HepG2 (cell line): ENCODE results near the gene ZNF433. TPM values are rescaled to one million over a fixed set of nuclear protein-coding genes. Genes with fewer than 3 reads are reported as not detected.

Source experiments
- ATAC-seq: fragments of 200-7000 bp; cut with Tn5 transposase; 3 replicates; pipeline ENCODE4 v1.9.1; 2020; ENCODE audit warnings: mild to moderate bottlenecking, moderate library complexity
- BruUV-seq: library from RNA; stranded (reverse); fragments of 400-500 nt; replicated peaks from 2 replicates; lab custom pipeline; 2021; lab: Mats Ljungman, UMichigan
- CTCF ChIA-PET: fragments of 300-600 bp; formaldehyde crosslinking; extraction: SDS; loops from one replicate; lab custom pipeline; 2021; ENCODE audit warnings: low total read pairs, inconsistent platforms, low intra/inter-chr PET ratio; lab: Yijun Ruan, JAX
- POLR2A ChIA-PET: fragments of 350-600 bp; sonication (Branson Sonifier 250); formaldehyde crosslinking; loops from one replicate; lab custom pipeline; 2020; ENCODE audit warnings: antibody characterized with exemption, inconsistent platforms; lab: Yijun Ruan, JAX
- DNase-seq: peaks from one replicate; pipeline ENCODE4 v3.0.0-alpha.2; 2015; ENCODE audit warnings: low spot score
- FAIRE-seq: peaks from 3 replicates; lab custom pipeline; 2011; peaks lifted over from hg19 to GRCh38; lab: Jason Lieb, UNC
- H2AFZ ChIP-seq: one replicate; pipeline ENCODE4 v1.6.1; 2011; ENCODE audit warnings: low read length, inconsistent platforms
- H3K27ac ChIP-seq: fragments of 300-600 bp; 3 replicates; pipeline ENCODE4 v1.8.0; 2011; ENCODE audit warnings: mixed run types, mild to moderate bottlenecking, mixed read lengths, low read length, inconsistent platforms; ENCODE audit not compliant: insufficient read depth; ENCODE audit errors: extremely low read length
- H3K27me3 ChIP-seq, 2 experiments: fragments of 200-600 bp in 1 of 2; 2 replicates in 1 of 2; 3 replicates in 1 of 2; pipeline versions ENCODE4 v1.6.0 to v1.8.0; 2011; ENCODE audit warnings: low read length in 2 of 2, mild to moderate bottlenecking in 2 of 2, moderate library complexity in 2 of 2, inconsistent platforms in 1 of 2; ENCODE audit not compliant: insufficient read depth in 2 of 2, control insufficient read depth in 1 of 2
- H3K36me3 ChIP-seq, 2 experiments: fragments of 200-600 bp in 1 of 2; replicated peaks in 1 of 2; 2 replicates in 1 of 2; 3 replicates in 1 of 2; pipeline versions ENCODE4 v1.5.1 to v1.8.0; 2011; ENCODE audit warnings: low read length in 2 of 2, inconsistent platforms in 1 of 2; ENCODE audit not compliant: insufficient read depth in 2 of 2, control insufficient read depth in 1 of 2
- H3K4me1 ChIP-seq: 2 replicates; pipeline ENCODE4 v1.5.1; 2012; ENCODE audit warnings: low read length, inconsistent platforms; ENCODE audit not compliant: insufficient read depth
- H3K4me2 ChIP-seq: 2 replicates; pipeline ENCODE4 v1.6.0; 2011; ENCODE audit warnings: low read depth, low read length, inconsistent platforms
- H3K4me3 ChIP-seq, 3 experiments: fragments of 200-600 bp in 1 of 3; sonication (generic), shearing (Covaris generic) in 1 of 3; replicated peaks in 1 of 3; 2 replicates each; pipeline ENCODE4 v1.5.1; 2011 to 2016; ENCODE audit warnings: low read length in 3 of 3, inconsistent platforms in 2 of 3, low read depth in 2 of 3, mild to moderate bottlenecking in 2 of 3, control low read depth in 1 of 3, mixed read lengths in 1 of 3; ENCODE audit not compliant: insufficient read depth in 1 of 3
- H3K79me2 ChIP-seq: one replicate; pipeline ENCODE4 v1.6.1; 2011; ENCODE audit warnings: low read length, inconsistent platforms; ENCODE audit not compliant: insufficient read depth
- H3K9ac ChIP-seq: 2 replicates; pipeline ENCODE4 v1.6.0; 2011; ENCODE audit warnings: mild to moderate bottlenecking, low read depth, low read length, inconsistent platforms; ENCODE audit not compliant: insufficient read depth
- H3K9me3 ChIP-seq: 2 replicates; pipeline ENCODE4 v1.5.1; 2012; ENCODE audit warnings: mild to moderate bottlenecking, low read length
- H4K20me1 ChIP-seq: 2 replicates; pipeline ENCODE4 v1.6.0; 2011; ENCODE audit warnings: inconsistent platforms, mild to moderate bottlenecking, low read length, moderate library complexity; ENCODE audit not compliant: insufficient read depth
- ATF3 ChIP-seq: sonication (generic); formaldehyde crosslinking; IDR thresholded peaks from 2 replicates; pipeline ENCODE4 v1.4.0; 2020; ENCODE audit warnings: missing genetic modification reagents
- CTCF ChIP-seq: sonication (generic); formaldehyde crosslinking; IDR thresholded peaks from 2 replicates; pipeline ENCODE4 v1.5.0; 2020; ENCODE audit warnings: mild to moderate bottlenecking, missing genetic modification reagents, moderate library complexity
- DNMT3B ChIP-seq: conservative IDR thresholded peaks from 2 replicates; pipeline ENCODE4 v1.6.1; 2016; ENCODE audit warnings: missing biosample characterization, control low read depth
- GABPA ChIP-seq, 2 experiments: IDR thresholded peaks; 2 replicates each; pipeline ENCODE4 v1.6.1; 2011 to 2016; ENCODE audit warnings: low read depth in 2 of 2, low read length in 1 of 2, missing biosample characterization in 1 of 2, missing genetic modification characterization in 1 of 2
- KLF16 ChIP-seq, 2 experiments: sonication (generic) in 1 of 2; formaldehyde crosslinking in 1 of 2; IDR thresholded peaks; 2 replicates each; pipeline versions ENCODE4 v1.6.1 to v1.8.0; 2016 to 2023; ENCODE audit warnings: missing genetic modification reagents in 2 of 2, missing compliant biosample characterization in 1 of 2
- KMT2A ChIP-seq: sonication (generic); formaldehyde crosslinking; IDR thresholded peaks from 2 replicates; pipeline ENCODE4 v1.4.0; 2020; ENCODE audit warnings: missing genetic modification reagents
- MTF2 ChIP-seq: sonication (generic); formaldehyde crosslinking; IDR thresholded peaks from 2 replicates; pipeline ENCODE4 v1.5.0; 2020; ENCODE audit warnings: missing genetic modification reagents, borderline replicate concordance
- MXD1 ChIP-seq: sonication (generic); formaldehyde crosslinking; IDR thresholded peaks from 2 replicates; pipeline ENCODE4 v1.4.0; 2020; ENCODE audit warnings: mild to moderate bottlenecking, missing genetic modification reagents
- PBX2 ChIP-seq: IDR thresholded peaks from 2 replicates; pipeline ENCODE4 v1.6.1; 2016; ENCODE audit warnings: control low read depth
- SRF ChIP-seq: IDR thresholded peaks from 2 replicates; pipeline ENCODE4 v1.6.1; 2011; ENCODE audit warnings: mild to moderate bottlenecking, low read depth, low read length, moderate library complexity
- TCF7 ChIP-seq: sonication (generic); IDR thresholded peaks from 2 replicates; pipeline ENCODE4 v1.6.1; 2016; ENCODE audit warnings: antibody characterized with exemption, low read depth
- ZFP36L2 ChIP-seq: sonication (generic); formaldehyde crosslinking; IDR thresholded peaks from 2 replicates; pipeline ENCODE4 v1.4.0; 2020; ENCODE audit warnings: missing genetic modification reagents
- ZFP41 ChIP-seq: sonication (generic); formaldehyde crosslinking; IDR thresholded peaks from 2 replicates; pipeline ENCODE4 v1.4.0; 2020; ENCODE audit warnings: mild to moderate bottlenecking, missing genetic modification reagents, borderline replicate concordance
- ZNF143 ChIP-seq: sonication (generic); formaldehyde crosslinking; IDR thresholded peaks from 2 replicates; pipeline ENCODE4 v1.4.0; 2020; ENCODE audit warnings: missing genetic modification reagents
- ZNF225 ChIP-seq: sonication (generic); formaldehyde crosslinking; IDR thresholded peaks from 2 replicates; pipeline ENCODE4 v1.4.0; 2020; ENCODE audit warnings: mild to moderate bottlenecking, missing genetic modification reagents
- ZNF709 ChIP-seq: sonication (generic); formaldehyde crosslinking; IDR thresholded peaks from 2 replicates; pipeline ENCODE4 v1.5.0; 2020; ENCODE audit warnings: mild to moderate bottlenecking, missing genetic modification reagents
- ZZZ3 ChIP-seq: sonication (generic); formaldehyde crosslinking; IDR thresholded peaks from 2 replicates; pipeline ENCODE4 v1.4.0; 2020; ENCODE audit warnings: missing genetic modification reagents, mild to moderate bottlenecking, borderline replicate concordance
- WGBS: methylation state at CpG from one replicate; pipeline ENCODE4 v1.1.6; 2017; ENCODE audit warnings: low lambda C conversion rate; 5-methylcytosine and 5-hydroxymethylcytosine counted together
- in situ Hi-C: cut with HindIII; loops from 2 replicates; pipeline ENCODE4 v1.10.0; 2017; ENCODE audit warnings: low pct_unique_long_range_greater_than_20kb; ENCODE audit not compliant: extremely low pct_ligation_motif_present
- intact Hi-C: fragments of 100-400 bp; cut with micrococcal nuclease; formaldehyde crosslinking; loops from one replicate; pipeline ENCODE4 v1.10.0; 2022; ENCODE audit not compliant: unreplicated experiment
- polyA plus RNA-seq, 8 experiments: library from polyadenylated mRNA; depleted of rRNA in 3 of 8; stranded (reverse) in 7 of 8; unstranded in 1 of 8; fragments of >200 nt; fragmentation: Illumina TruSeq in 4 of 8; extraction: Trizol in 4 of 8; gene quantifications; 2 replicates each; pipeline versions ENCODE4 v1.2.1 to v1.2.3, GENCODE V29; 2011 to 2016; ENCODE audit warnings: low read depth in 4 of 8, missing spikeins in 1 of 8, mixed read lengths in 1 of 8; ENCODE audit not compliant: insufficient read depth in 1 of 8
- total RNA-seq, 5 experiments: library from RNA; depleted of rRNA; stranded (reverse); fragments of >200 nt; fragmentation: Illumina TruSeq; extraction: Trizol; gene quantifications; 2 replicates each; pipeline ENCODE4 v1.2.3, GENCODE V29; 2016; ENCODE audit warnings: low read depth in 1 of 5

The ZNF433 gene
- total and polyA plus RNA-seq, 2 of the 13 experiments (the other 11 are each of a cell fraction or from before 2014, with no cell fraction given) = 1.8 to 4.9 TPM

GRCh38 chr19:11970174-11970573 is 65.3 kb downstream of the ZNF433 start (continued):
- TF ChIP-seq ZFP41 (CRISPR knock-in tag) = no peak
- TF ChIP-seq ZZZ3 (CRISPR knock-in tag) = no peak
- TF ChIP-seq ZFP36L2 (CRISPR knock-in tag) = no peak
- TF ChIP-seq, all 625 proteins: peak for 0

- H3K27me3 ChIP-seq = no peaks in the 10 kb centered on the region
- H3K4me1 ChIP-seq = peaks cover 18% of the 10 kb centered on the region
- H3K4me2 ChIP-seq = peak within 1 kb of the TSS; percentile 78
- H3K79me2 ChIP-seq = no peaks in the 10 kb centered on the region
- H3K9me3 ChIP-seq = no peaks in the 10 kb centered on the region
- peak; percentile 60 for DNase-seq
- WGBS = 43% methylated on average over 15 of the region's 47 CpGs
- H3K36me3 ChIP-seq = no peaks in the 10 kb centered on the region
- no peak within 1 kb of the TSS for H3K9ac ChIP-seq
- BruUV-seq = no TSS peak
- POLR2A ChIA-PET = interaction anchor here (1.6 kb wide), 1 partner anchor 41 kb away, joined by 10 read pairs; the partner anchor contains the start of gene ZNF700
- no peak within 1 kb of the TSS for H3K27ac ChIP-seq
- intact Hi-C loops = loop anchor here (1.0 to 2.0 kb wide), 2 partner anchors 24 to 176 kb away; partner anchors contain the start of gene ZNF20
- FAIRE-seq = no peak
- no peak within 1 kb of the TSS for H2AFZ ChIP-seq
- peak; percentile 88 for ATAC-seq
- peak within 1 kb of the TSS in 2 of 3 experiments; percentile 31 to 42; a peak in 3 of 6 replicates for H3K4me3 ChIP-seq
- H4K20me1 ChIP-seq = no peaks in the 10 kb centered on the region
- CTCF ChIA-PET = interaction anchor here (1.5 to 3.0 kb wide), 4 partner anchors 22 to 176 kb away, joined by 3 to 27 read pairs (median 8); no protein-coding TSS in a partner anchor
- in situ Hi-C loops = no loop called here
- TF ChIP-seq CTCF (CRISPR knock-in tag) (no peak), ZNF225 (CRISPR knock-in tag) (no peak), SRF (no peak), DNMT3B (CRISPR knock-in tag) (no peak), KMT2A (no peak), PBX2 (CRISPR knock-in tag) (peak; percentile 86), TCF7 (no peak), MTF2 (CRISPR knock-in tag) (no peak), ZNF709 (CRISPR knock-in tag) (no peak), MXD1 (CRISPR knock-in tag) (peak; percentile 21; the same call in 1 of the 2 replicates), ATF3 (CRISPR knock-in tag) (no peak), ZNF143 (CRISPR knock-in tag) (no peak), GABPA (IDR thresholded peaks at IDR 0.05; ENCODE audit: low read depth, low read length) (no peak), GABPA (CRISPR knock-in tag; IDR thresholded peaks at IDR 0.05; ENCODE audit: low read depth) (0 out of 2 replicates have a peak, but pooled peaks have one; percentile 8), KLF16 (CRISPR knock-in tag; IDR thresholded peaks at IDR 0.05) (no peak)
Observed at GRCh38 chr19:11964858-11965645, 70.4 kb downstream of the ZNF433 start, which contains the start of gene ZNF763. ZNF763 (plus strand) TSS chr19:11965040; CDS start chr19:11965209, 169 bp downstream.
